GM18502 (cell line): ENCODE results near the gene MICALL1.
"Not testable (repeated sequence)": the region's sequence is repeated elsewhere in the genome, so short reads cannot be mapped to it uniquely, and the experiment has no call there.

Source experiments
- ATAC-seq: cut with Tn5 transposase; IDR thresholded peaks from one replicate; pipeline ENCODE4 v1.9.1; 2021; ENCODE audit warnings: mild to moderate bottlenecking; ENCODE audit not compliant: unreplicated experiment, poor library complexity

The MICALL1 gene

DNA sequence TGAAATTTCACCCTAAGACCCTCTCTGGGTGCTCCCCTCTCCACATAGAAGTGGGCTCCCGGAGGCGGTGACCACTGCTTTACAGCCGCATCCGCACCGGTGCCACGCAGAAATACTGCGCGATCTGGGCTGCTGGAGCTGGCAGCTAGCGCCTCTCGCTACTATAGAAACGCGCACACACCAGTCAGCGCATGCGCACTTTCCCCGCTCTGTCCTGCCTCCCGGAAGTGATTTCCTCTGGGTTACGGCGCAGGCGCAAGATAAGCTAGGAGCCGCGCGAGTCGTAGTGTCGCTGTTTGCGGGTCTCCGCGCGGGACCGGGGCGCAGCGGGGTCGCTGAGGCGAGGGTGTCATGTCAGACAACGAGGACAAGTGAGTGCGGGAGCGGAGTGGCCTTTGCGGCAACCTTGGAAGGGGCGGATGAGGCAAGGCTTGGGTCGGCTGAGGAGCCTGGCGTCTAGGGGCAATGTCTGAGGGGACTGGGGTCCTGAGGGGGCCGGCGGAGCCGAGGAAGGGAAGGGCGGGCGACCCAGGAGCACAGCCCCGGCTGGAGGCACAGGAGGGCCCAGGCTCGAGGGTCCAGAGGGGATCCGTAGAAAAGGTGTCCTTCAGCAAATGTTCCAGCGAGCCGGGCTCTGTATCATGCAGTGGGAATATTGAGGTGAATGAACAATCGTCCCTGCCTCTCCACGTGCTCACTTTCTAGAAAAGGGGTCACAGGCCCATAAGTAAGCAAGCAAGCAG is 47.5 kb downstream of the MICALL1 start, which contains the start of the genes C22orf23 and POLR2F:
Gene C22orf23 (minus strand): TSS at position 165 of the 743 bp plus-strand sequence. CDS start 452 bp downstream, outside the sequence.
Gene POLR2F (plus strand): TSS at position 263 of the 743 bp plus-strand sequence. CDS start 89 bp downstream, at position 352.
- ATAC-seq, result peak; percentile 86

- no peak for ATAC-seq
Measured at GRCh38 chr22:37954686-37955085, 48.6 kb downstream of the MICALL1 start.

DNA sequence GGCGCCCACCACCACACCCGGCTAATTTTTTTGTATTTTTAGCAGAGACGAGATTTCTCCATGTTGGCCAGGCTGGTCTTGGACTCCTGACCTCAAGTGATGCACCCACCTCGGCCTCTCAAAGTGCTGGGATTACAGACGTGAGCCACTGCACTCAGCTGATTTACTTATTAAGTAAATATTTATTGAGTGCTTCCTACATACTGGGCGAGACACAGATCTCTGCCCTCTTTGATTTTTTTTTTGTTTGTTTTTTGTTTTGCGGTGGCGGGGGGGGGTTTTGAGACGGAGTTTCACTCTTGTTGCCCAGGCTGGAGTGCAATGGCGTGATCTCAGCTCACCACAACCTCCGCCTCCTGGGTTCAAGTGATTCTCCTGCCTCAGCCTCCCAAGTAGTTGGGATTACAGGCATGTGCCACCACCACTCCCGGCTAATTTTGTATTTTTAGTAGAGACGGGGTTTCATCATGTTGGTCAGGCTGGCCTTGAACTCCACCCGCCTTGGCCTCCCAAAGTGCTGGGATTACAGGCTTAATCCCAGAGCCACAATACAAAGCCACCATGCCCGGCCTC is 49.8 kb downstream of the MICALL1 start:
- not testable (repeated sequence) for ATAC-seq

- no peak for ATAC-seq
Measured at GRCh38 chr22:37957232-37957631, 51.1 kb downstream of the MICALL1 start.

DNA sequence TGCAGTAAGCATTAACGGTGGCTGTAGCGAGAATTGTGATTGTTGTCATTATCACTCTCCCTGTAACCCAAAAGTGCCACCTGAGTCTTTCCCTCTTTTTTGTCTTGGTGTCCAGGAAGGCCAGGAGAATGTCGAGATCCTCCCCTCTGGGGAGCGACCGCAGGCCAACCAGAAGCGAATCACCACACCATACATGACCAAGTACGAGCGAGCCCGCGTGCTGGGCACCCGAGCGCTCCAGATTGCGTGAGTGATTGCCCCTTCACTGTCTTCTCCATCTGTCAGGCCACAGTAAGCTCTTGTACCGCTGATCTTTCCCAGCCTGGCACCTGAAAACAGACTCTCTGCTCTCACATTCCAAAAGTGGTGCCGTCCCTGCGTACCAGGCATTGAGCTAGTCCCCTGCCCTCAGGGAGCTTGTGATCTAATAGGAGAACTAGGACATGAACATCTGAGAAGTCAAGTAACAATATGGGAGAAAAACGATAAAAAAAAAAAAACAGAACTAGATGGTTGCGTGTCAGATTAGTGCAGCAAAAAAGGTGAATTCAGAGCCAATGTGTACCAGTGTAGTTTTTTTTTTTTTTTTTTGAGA is 53.2 kb downstream of the MICALL1 start:
- ATAC-seq, result no peak

GRCh38 chr22:37961062-37961461 is 55.0 kb downstream of the MICALL1 start:
- no peak for ATAC-seq

DNA sequence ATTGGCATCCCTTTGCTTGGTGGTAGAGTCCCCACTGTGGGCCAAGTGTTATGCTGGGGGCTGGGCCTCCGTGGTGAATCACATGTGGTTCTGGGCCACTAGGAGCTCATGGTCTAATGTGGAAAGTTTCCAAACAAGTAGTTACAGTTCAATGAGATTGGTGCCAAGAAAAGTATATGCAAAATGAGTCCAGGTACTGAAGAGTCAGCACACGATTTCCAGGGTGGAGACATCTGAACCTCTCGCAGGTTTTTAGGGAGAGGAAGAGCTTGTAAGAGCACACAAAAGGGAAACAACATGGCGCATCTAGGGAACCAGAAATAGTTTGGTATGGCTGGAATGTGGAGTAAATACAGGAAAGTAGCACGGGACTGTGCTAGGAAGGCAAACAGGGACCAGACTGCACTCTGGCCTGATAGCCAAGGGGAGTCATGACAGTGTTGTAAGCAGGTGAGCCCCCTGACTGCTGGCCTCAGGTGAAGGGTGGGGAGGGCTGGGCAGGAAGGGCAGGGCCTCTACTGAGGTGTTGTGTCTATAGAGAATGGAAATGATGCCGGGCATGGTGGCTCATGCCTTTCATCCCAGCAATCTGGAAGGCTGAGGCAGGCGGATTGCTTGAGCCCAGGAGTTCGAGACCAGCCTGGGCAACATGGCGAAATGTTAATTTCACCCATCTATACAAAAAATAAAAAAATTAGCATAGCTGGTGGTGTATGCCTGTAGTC is 60.0 kb downstream of the MICALL1 start:
- ATAC-seq, result no peak

- no peak for ATAC-seq
Measured at GRCh38 chr22:37967147-37967546, 61.0 kb downstream of the MICALL1 start.

- ATAC-seq, result no peak
Measured at GRCh38 chr22:37967637-37968451, 61.7 kb downstream of the MICALL1 start.

DNA sequence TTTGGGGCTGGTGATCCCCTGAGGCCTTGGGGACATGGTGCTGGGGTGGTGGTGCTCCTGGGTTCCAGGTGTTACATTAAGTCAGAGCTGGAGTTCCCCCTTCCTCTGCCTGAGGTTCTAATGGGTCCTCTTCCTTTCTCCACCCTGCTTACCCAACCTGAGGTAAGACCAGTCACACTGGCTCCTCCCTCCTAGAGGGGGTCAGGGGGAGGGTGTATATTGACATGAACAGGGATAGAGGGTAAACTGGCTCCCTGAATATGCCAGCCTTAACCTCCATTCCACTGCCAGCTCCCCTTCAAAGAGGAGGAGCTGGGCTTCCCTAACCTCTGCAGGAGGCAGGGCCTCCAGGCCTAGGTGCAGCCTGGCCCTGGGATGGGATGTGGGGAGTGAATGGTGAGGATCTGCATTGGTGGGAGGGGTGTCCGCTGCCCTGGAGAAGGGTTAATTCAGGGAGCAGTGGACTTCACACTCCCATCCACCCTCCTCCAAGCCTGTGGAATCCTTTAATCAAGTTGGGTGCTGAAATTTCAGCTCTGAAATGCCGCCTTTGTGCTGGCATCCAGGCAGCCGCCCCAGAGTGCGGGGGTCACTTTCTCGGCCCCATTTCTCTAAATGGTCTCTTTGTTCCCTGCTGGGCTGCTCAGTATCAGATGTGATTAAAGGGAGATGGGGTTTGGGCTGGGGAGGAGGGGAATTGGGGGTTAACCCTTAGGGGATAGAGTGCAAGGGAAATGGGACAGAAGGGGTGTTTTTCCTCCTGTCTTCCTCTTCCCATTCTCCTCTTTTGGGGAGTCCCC is 62.6 kb downstream of the MICALL1 start:
- no peak for ATAC-seq

DNA sequence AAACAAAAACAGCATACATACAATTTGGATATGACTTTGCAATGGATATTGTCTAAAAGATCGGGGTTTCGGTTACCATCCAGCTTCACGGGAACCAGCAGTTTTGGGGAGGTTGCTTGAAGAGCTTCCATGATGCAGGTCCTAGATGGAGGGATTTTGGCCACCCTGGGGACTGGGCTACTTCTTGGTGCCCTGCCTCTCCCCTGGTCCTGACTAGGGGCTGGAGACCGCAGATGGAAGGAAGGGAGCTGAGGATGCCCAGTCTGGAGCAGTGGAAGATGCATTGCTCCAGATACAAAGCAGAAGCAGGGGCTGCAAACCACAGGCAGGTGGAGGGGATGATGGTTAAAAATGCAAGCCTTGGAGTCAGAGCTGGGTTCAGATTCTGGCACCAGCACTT is 64.8 kb downstream of the MICALL1 start:
- no peak for ATAC-seq

GRCh38 chr22:37971475-37972434 is 65.7 kb downstream of the MICALL1 start:
- no peak for ATAC-seq

GRCh38 chr22:37972527-37972926 is 66.4 kb downstream of the MICALL1 start:
- ATAC-seq, result no peak

GRCh38 chr22:37973271-37974170 is 67.4 kb downstream of the MICALL1 start:
- no peak for ATAC-seq

DNA sequence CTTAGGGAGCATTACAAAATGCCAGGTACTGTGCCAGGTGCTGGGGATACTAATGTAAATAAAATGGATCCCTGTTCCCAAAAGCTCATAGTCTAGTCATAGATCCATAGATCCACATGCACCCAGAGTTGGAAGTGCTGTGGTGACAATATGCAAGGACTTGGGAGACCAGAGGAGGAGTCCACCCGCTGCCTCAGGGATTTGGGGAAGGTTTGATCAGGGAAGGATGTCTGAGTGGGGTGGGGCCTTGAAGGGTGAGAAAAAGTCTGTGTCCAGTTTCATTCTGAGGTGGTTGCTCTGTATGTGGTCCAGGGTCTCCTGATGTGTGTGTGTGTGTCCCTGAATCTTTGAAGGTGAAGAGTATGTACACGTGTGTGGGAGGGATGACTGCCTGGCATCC is 69.1 kb downstream of the MICALL1 start:
- no peak for ATAC-seq

- not testable (repeated sequence) for ATAC-seq
Measured at GRCh38 chr22:37976022-37976421, 69.9 kb downstream of the MICALL1 start.

DNA sequence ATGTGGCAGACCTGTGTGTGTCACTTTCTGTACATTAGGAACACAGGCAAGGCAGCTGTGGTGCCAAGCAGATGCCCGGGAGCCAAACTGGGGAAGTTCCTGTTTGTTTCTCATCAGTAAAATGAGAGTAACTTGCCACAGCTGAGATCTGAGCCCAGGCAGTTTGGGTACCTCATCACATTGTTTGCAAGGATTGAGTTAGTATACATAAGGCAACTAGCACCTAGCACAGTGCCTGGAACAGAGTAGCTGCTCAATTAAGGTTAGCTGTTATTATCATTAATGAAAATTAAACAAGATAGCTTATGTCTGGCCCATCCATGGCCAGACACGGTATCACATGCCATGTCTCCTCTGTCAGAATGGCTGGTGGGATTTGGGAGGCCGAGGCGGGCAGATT is 70.5 kb downstream of the MICALL1 start:
- ATAC-seq, result no peak
